ENCODE data around the gene SUGCT. TPM values are rescaled to one million over a fixed set of nuclear protein-coding genes. Genes with fewer than 3 reads are reported as not detected.
A peak's percentile ranks its signal among the peaks of the same experiment; 100 is the strongest.

SUGCT gene
- total RNA-seq, 1 experiment from 2014 or later: 1.5 TPM

DNA sequence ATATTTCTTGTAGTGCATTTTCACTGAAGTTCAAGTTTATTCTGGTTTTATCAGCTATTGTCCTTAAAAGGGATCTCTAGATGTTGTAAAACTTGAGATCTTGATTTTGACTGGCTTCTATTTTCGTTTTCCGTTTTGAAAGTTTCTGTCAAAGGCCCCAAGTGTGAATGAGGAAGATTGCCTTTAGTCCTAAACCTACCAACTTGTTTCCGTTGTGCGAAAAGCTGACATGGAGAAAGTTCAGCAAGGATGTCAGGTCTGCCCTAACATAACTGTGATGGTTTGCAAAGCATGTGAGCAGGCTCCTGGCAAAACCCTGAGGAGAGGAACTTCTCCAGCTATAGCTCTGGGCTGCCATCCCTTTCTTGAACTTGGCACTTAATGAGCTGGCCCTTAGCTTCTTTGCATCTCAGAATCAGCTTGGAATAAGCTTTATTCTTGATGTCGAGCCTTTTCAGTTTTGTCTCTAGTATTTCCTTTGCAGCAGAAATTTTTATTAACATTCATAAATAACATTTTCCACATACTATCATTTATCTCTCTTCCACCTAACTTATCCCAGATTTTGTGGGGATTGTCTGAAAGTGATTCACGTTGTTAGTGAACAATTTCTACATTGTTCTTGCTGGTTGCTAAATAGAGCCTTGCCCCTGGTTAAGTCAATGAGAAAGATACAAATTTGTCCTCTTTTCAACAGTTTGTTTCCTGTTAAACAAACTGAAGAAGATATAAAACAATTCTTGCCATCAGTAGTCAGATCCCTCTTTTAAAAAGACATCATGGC, 559.4 kb downstream of the SUGCT start:
- H3K36me3 ChIP-seq: no peaks in the 10 kb centered on the region
- H3K9me3 ChIP-seq: no peaks in the 10 kb centered on the region
- H3K4me3 ChIP-seq: no peak overlapping the region
- no peak for DNase-seq
- H3K27me3 ChIP-seq: no peaks in the 10 kb centered on the region

DNA sequence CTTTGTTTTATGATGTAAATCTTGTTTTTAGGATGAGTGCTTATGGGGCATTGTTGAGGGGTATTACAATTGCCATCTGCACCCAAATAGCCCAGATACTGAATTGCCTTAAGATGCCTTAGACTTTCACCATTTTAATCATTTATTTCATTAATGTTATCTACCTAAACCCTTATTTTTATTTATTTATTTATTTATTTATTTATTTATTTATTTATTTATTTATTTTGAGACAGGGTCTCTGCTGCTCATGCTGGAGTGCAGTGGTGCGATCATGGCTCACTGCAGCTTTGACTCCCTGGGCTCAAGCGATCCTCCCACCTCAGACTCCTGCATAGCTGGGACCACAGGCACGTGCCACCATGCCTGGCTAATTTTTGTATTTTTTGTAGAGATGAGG, 560.2 kb downstream of the SUGCT start:
- no peak overlapping the region for H3K4me3 ChIP-seq
- no peak for DNase-seq
- no peaks in the 10 kb centered on the region for H3K9me3 ChIP-seq
- H3K27me3 ChIP-seq: no peaks in the 10 kb centered on the region
- H3K36me3 ChIP-seq: no peaks in the 10 kb centered on the region

DNA sequence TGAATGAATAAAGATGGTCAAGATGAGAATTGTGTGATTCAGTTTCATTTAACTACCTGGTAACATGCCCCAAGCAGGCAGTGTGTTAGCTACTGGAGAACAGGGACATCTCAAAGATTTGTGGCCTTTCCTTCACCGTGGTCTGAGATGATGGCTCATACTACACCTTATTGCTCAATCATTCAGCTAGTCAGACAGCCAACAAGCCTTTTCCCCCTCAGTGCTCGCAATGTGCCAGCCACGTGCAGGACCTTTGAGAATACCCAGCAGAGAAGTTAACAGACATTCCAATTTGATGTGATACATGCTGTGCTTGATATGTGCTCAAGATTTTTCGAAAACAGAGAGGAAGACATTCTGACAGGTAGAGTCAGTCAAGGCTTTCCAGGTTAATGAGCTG, 562.8 kb downstream of the SUGCT start:
- Histone ChIP-seq H3K4me3 (no peak overlapping the region), H3K27me3 (no peaks in the 10 kb centered on the region), H3K36me3 (no peaks in the 10 kb centered on the region), H3K9me3 (no peaks in the 10 kb centered on the region)
- DNase-seq: no peak

DNA sequence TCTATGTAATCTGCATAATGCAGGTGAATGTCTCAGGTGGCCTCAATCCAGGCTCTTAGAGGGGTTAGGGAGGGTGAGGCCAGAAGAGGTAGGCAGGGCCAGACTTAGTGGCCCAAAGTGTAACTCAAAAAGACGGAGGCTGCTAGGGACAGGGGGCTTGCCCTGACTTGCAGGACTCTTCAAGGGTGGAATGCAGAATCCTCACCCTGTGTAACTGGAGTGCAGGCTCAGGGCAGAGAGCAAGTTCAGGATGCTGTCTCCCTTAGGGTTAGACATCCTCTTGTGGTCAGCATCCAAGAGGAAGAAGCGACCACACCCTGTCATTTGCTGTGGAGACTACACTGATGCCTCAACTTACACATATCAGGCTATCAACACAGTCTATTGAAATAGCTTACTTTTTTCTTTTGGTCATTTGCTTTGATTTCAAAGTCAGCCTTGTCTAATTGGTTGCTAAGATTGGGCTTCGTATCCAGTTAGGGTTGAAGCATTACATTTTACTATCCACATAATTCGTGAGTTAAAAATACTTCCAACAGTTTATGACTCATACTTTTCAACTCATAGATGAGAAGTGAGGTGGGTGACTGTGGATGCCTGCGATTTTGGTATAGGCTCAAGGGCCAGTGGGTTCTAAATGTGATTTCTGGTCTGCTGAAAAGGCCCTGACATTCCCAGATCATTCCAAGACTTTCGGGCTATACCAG, 563.6 kb downstream of the SUGCT start:
- no peak for DNase-seq
- H3K4me3 ChIP-seq: no peak overlapping the region
- no peaks in the 10 kb centered on the region for H3K27me3 ChIP-seq
- no peaks in the 10 kb centered on the region for H3K9me3 ChIP-seq
- no peaks in the 10 kb centered on the region for H3K36me3 ChIP-seq

- no peaks in the 10 kb centered on the region for H3K9me3 ChIP-seq
- no peak for DNase-seq
- no peak overlapping the region for H3K4me3 ChIP-seq
- no peaks in the 10 kb centered on the region for H3K36me3 ChIP-seq
- no peaks in the 10 kb centered on the region for H3K27me3 ChIP-seq
Measured at GRCh38 chr7:40698921-40699260, 564.1 kb downstream of the SUGCT start.

DNA sequence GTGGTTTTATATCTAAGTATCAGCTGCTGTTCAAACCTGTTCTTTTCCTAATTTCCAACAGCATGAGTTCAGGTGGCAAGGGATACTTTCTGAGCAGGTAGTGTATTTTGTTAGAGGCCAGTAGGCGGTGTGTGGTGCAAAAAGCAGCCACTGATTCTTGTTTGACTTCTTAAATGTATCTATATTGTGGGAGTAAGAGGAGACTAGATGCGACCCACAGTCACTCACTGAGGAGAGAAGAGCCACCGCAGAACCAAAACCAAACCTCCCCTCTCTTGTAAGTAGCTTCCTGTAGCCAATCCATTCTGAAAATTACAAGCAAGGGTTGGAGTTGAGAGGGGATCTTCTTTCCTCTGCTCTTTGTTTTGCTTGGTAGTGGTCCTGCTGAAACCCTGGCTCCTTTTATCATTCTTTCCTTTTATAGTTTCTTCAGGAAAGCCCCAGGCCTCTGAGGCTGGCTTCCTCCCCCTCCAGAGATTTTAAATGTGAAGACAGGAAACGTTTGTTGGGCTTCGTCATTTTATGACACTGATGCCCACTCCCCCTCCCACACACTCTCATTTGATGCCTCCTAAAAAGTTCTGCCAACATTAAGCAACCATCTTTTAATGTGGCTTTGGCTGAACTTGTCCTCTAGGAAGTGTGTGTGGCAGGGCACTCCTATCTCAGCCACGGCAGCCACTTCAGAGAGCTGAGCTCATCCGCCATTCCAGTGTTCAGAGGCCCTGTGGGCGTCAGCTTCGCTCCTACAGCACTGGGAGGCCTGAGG, 566.0 kb downstream of the SUGCT start:
- peak; percentile 53 for DNase-seq

GRCh38 chr7:40701836-40702551, 567.2 kb downstream of the SUGCT start:
- Histone ChIP-seq H3K36me3 (no peaks in the 10 kb centered on the region), H3K27me3 (no peaks in the 10 kb centered on the region), H3K9me3 (no peaks in the 10 kb centered on the region), H3K4me3 (no peak overlapping the region)
- DNase-seq: no peak

More for the DNA sequence above, 566.0 kb downstream of the SUGCT start:
- no peaks in the 10 kb centered on the region for H3K9me3 ChIP-seq
- H3K27me3 ChIP-seq: no peaks in the 10 kb centered on the region
- no peak overlapping the region for H3K4me3 ChIP-seq
- H3K36me3 ChIP-seq: no peaks in the 10 kb centered on the region

DNA sequence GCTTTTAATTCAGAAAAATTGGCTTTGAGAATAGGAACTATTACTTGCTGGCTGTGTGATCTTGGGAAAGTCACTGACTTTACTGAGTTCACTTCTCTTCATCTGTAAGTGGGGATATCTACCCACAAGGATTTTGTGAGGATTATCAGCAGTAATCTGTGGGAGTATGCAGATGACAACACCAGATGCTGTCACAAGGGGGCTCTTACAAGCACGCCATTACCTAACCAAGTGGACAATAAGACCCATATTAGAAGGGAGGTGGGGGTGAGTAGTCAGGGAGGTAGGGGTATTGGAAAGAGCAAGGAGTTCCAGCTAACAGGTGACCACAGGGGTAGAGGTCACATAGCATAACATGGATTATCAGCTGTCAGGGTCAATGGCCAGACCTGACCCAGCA, 569.4 kb downstream of the SUGCT start:
- Histone ChIP-seq H3K9me3 (no peaks in the 10 kb centered on the region), H3K4me3 (no peak overlapping the region), H3K27me3 (no peaks in the 10 kb centered on the region), H3K36me3 (no peaks in the 10 kb centered on the region)
- DNase-seq: no peak

DNA sequence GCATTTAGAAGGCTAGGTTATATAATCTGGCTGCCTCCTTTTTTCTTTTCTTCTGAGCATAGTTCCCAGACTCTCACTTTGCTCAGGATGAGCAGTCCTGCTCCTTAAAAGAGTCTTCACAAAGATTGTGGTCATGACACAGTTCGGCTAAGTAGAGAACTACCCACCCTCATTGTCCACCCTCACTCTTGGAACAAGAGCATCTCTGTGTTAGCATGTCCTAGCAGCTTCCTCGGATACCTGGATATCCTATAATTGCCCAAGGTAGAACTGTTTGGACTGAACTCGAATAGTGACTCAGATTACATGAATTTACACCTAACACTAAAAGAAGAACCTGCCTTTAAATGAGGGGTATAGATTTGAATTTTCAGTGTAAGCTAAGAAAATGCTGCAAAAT, 572.0 kb downstream of the SUGCT start:
- DNase-seq: no peak
- Histone ChIP-seq H3K36me3 (no peaks in the 10 kb centered on the region), H3K27me3 (no peaks in the 10 kb centered on the region), H3K4me3 (no peak overlapping the region), H3K9me3 (no peaks in the 10 kb centered on the region)

- no peak for DNase-seq
- Histone ChIP-seq H3K36me3 (no peaks in the 10 kb centered on the region), H3K4me3 (no peak overlapping the region), H3K27me3 (no peaks in the 10 kb centered on the region), H3K9me3 (no peaks in the 10 kb centered on the region)
Measured at GRCh38 chr7:40709062-40709964, 574.5 kb downstream of the SUGCT start.

GRCh38 chr7:40711706-40712105, 576.9 kb downstream of the SUGCT start:
- H3K27me3 ChIP-seq: no peaks in the 10 kb centered on the region
- no peaks in the 10 kb centered on the region for H3K36me3 ChIP-seq
- no peaks in the 10 kb centered on the region for H3K9me3 ChIP-seq
- no peak overlapping the region for H3K4me3 ChIP-seq
- no peak for DNase-seq

- Histone ChIP-seq H3K4me3 (no peak overlapping the region), H3K9me3 (no peaks in the 10 kb centered on the region), H3K27me3 (no peaks in the 10 kb centered on the region), H3K36me3 (no peaks in the 10 kb centered on the region)
- DNase-seq: no peak
Measured at GRCh38 chr7:40714363-40715052, 579.7 kb downstream of the SUGCT start.

DNA sequence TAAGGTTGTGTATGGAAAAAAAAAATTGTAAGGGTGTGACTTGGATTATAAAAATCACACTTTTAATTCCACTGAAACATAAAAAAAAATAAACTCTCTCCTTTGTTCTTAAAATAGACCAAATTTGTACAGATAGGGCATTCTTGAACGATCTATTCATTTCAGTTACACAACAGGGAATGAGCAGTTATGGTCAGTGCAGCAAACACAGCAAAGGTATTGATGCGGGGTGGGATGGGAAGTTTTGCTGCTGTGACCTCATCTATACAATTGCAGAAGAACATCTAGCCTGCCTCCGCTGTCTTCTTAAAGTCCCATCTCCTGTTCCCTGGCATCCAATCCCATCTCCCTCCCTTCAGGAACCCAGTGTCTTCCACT, 580.2 kb downstream of the SUGCT start:
- no peaks in the 10 kb centered on the region for H3K27me3 ChIP-seq
- H3K4me3 ChIP-seq: no peak overlapping the region
- H3K36me3 ChIP-seq: no peaks in the 10 kb centered on the region
- no peak for DNase-seq
- no peaks in the 10 kb centered on the region for H3K9me3 ChIP-seq

- Histone ChIP-seq H3K4me3 (no peak overlapping the region), H3K9me3 (no peaks in the 10 kb centered on the region), H3K36me3 (no peaks in the 10 kb centered on the region), H3K27me3 (no peaks in the 10 kb centered on the region)
- no peak for DNase-seq
Measured at GRCh38 chr7:40716052-40716451, 581.2 kb downstream of the SUGCT start.

DNA sequence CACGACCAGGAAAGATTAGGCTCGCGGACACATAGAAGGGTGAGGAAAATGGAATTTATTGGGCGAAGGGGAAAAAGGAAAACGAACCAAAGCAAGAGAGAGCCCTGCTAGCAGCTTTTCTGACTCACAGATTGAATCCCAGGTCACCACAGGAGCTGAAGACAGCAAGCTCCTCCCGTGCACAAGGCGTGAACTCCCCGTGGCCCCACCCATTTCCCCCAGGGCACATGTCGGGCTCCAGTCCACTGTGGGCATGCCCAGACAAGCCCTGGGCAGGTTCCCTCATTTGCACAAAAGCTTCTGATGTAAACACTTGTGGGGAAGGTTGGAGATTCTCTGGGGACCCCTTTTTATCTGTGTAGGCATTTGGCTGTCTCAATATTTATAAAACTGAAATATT, 582.4 kb downstream of the SUGCT start:
- H3K36me3 ChIP-seq: no peaks in the 10 kb centered on the region
- DNase-seq: peak; percentile 88
- H3K27me3 ChIP-seq: no peaks in the 10 kb centered on the region
- peak overlapping the region; percentile 25 for H3K4me3 ChIP-seq
- H3K9me3 ChIP-seq: no peaks in the 10 kb centered on the region

DNA sequence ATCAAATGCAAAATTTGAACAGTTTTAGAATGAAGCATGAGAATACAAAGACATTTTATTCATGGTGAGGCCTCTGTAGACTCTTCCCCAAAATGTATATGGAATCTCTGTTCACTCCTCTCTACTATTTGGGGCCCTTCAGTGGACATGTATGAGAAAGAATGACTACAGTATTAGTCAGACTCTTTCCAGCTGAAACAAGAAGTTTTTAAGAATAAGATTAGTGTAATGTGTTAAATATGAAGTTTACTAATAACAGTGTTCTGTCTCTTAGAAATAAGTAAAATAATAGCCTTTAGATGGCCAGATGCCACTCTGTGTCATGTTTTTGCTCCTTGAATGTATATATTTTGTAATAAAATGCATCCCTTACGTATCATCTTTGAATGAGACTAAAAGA, 585.6 kb downstream of the SUGCT start:
- H3K36me3 ChIP-seq: no peaks in the 10 kb centered on the region
- DNase-seq: no peak
- H3K27me3 ChIP-seq: no peaks in the 10 kb centered on the region
- H3K4me3 ChIP-seq: no peak overlapping the region
- H3K9me3 ChIP-seq: no peaks in the 10 kb centered on the region

Measured in MG63 (cell line).